DND-41 (cell line): ENCODE data around the gene MAT1A.

Source experiments
- ATAC-seq: fragments of 200-7000 bp; cut with Tn5 transposase; 3 replicates; pipeline ENCODE4 v1.9.1; 2021; ENCODE audit warnings: low read depth; ENCODE audit not compliant: insufficient read depth
- DNase-seq: peaks from one replicate; pipeline ENCODE4 v3.0.0-alpha.2; 2020
- H2AFZ ChIP-seq: 2 replicates; pipeline ENCODE4 v1.6.0; 2012; ENCODE audit warnings: low read depth, low read length
- H3K27ac ChIP-seq: 2 replicates; pipeline ENCODE4 v1.5.1; 2012; ENCODE audit warnings: low read length, inconsistent platforms
- H3K27me3 ChIP-seq: fragments of 200-600 bp; sonication (generic); 2 replicates; pipeline ENCODE4 v1.6.0; 2012; ENCODE audit warnings: low read length, mild to moderate bottlenecking, inconsistent platforms; ENCODE audit not compliant: insufficient read depth, poor library complexity
- H3K36me3 ChIP-seq: 2 replicates; pipeline ENCODE4 v1.5.1; 2012; ENCODE audit warnings: low read length, inconsistent platforms; ENCODE audit not compliant: insufficient read depth
- H3K4me1 ChIP-seq: 2 replicates; pipeline ENCODE4 v1.5.1; 2012; ENCODE audit warnings: mild to moderate bottlenecking, low read length; ENCODE audit not compliant: insufficient read depth
- H3K4me2 ChIP-seq: 2 replicates; pipeline ENCODE4 v1.6.0; 2012; ENCODE audit warnings: mild to moderate bottlenecking, moderate library complexity, low read length, inconsistent platforms; ENCODE audit not compliant: insufficient read depth
- H3K4me3 ChIP-seq, 2 experiments: fragments of 200-600 bp in 1 of 2; shearing (Covaris generic) in 1 of 2; 2 replicates each; pipeline ENCODE4 v1.5.1; 2012 to 2016; ENCODE audit warnings: inconsistent platforms in 2 of 2, low read length in 2 of 2, mild to moderate bottlenecking in 2 of 2, low read depth in 1 of 2, moderate library complexity in 1 of 2
- H3K79me2 ChIP-seq: 2 replicates; pipeline ENCODE4 v1.6.0; 2012; ENCODE audit warnings: low read length, inconsistent platforms; ENCODE audit not compliant: insufficient read depth
- H3K9ac ChIP-seq: 2 replicates; pipeline ENCODE4 v1.6.0; 2012; ENCODE audit warnings: low read depth, mild to moderate bottlenecking, inconsistent platforms, low read length, moderate library complexity
- H3K9me3 ChIP-seq: 2 replicates; pipeline ENCODE4 v1.5.1; 2012; ENCODE audit warnings: low read length, moderate library complexity, mild to moderate bottlenecking, inconsistent platforms; ENCODE audit not compliant: insufficient read depth, severe bottlenecking
- H4K20me1 ChIP-seq: 2 replicates; pipeline ENCODE4 v1.6.0; 2012; ENCODE audit warnings: low read length; ENCODE audit not compliant: insufficient read depth
- CTCF ChIP-seq: IDR thresholded peaks from 2 replicates; pipeline ENCODE4 v1.5.1; 2012; ENCODE audit warnings: borderline replicate concordance, low read length, moderate library complexity, mild to moderate bottlenecking; ENCODE audit not compliant: poor library complexity, severe bottlenecking; ENCODE audit errors: extremely low read depth
- EZH2 ChIP-seq: IDR thresholded peaks from 3 replicates; pipeline ENCODE4 v1.6.1; 2012; ENCODE audit warnings: borderline replicate concordance, low read depth, mild to moderate bottlenecking, moderate library complexity, low read length, inconsistent platforms; ENCODE audit not compliant: severe bottlenecking

MAT1A gene

GRCh38 chr10:80270887-80271286 lies 18.6 kb downstream of the MAT1A start:
- no peak overlapping the region for H2AFZ ChIP-seq
- no peak overlapping the region for H3K9ac ChIP-seq
- H3K27ac ChIP-seq = no peak overlapping the region
- no peak for DNase-seq
- H3K4me3 ChIP-seq = no peak overlapping the region
- no peaks in the 10 kb centered on the region for H3K79me2 ChIP-seq
- peaks cover 2% of the 10 kb centered on the region for H3K27me3 ChIP-seq
- no peaks in the 10 kb centered on the region for H3K4me1 ChIP-seq
- TF ChIP-seq EZH2 (no peak), CTCF (no peak)
- peaks cover 3% of the 10 kb centered on the region for H3K9me3 ChIP-seq
- H3K4me2 ChIP-seq = no peak overlapping the region
- no peak for ATAC-seq
- no peaks in the 10 kb centered on the region for H4K20me1 ChIP-seq
- no peaks in the 10 kb centered on the region for H3K36me3 ChIP-seq

- Histone ChIP-seq H3K4me2 (no peak overlapping the region), H3K27ac (no peak overlapping the region), H3K79me2 (no peaks in the 10 kb centered on the region), H3K9me3 (peaks cover 3% of the 10 kb centered on the region), H3K4me3 (no peak overlapping the region), H3K27me3 (no peaks in the 10 kb centered on the region), H4K20me1 (no peaks in the 10 kb centered on the region), H2AFZ (no peak overlapping the region), H3K36me3 (no peaks in the 10 kb centered on the region), H3K4me1 (no peaks in the 10 kb centered on the region), H3K9ac (no peak overlapping the region)
- DNase-seq = no peak
- TF ChIP-seq CTCF (no peak), EZH2 (no peak)
- ATAC-seq = no peak
These were observed 20.4 kb downstream of the MAT1A start for GRCh38 chr10:80268938-80269588.

GRCh38 chr10:80268266-80268665 lies 21.2 kb downstream of the MAT1A start:
- DNase-seq (no peak), ATAC-seq (no peak)
- H3K79me2 ChIP-seq = no peaks in the 10 kb centered on the region

More at GRCh38 chr10:80268266-80268665, 21.2 kb downstream of the MAT1A start:
- no peaks in the 10 kb centered on the region for H4K20me1 ChIP-seq
- H3K9me3 ChIP-seq = peaks cover 3% of the 10 kb centered on the region
- no peak overlapping the region for H3K4me3 ChIP-seq
- no peaks in the 10 kb centered on the region for H3K27me3 ChIP-seq
- no peak overlapping the region for H3K4me2 ChIP-seq
- no peaks in the 10 kb centered on the region for H3K4me1 ChIP-seq
- H3K9ac ChIP-seq = no peak overlapping the region
- no peaks in the 10 kb centered on the region for H3K36me3 ChIP-seq
- H3K27ac ChIP-seq = no peak overlapping the region
- H2AFZ ChIP-seq = no peak overlapping the region
- TF ChIP-seq CTCF = no peak
- TF ChIP-seq EZH2 = no peak
